Calu3 (cell line): ENCODE data around the gene HMSD. TPM values are rescaled to one million over a fixed set of nuclear protein-coding genes. Genes with fewer than 3 reads are reported as not detected.

ENCODE experiments used
- BruUV-seq: library from RNA; stranded (reverse); fragments of 400-500 nt; replicated peaks from 2 replicates; lab custom pipeline; 2021; lab: Mats Ljungman, UMichigan
- CTCF ChIA-PET: fragments of 300-600 bp; sonication (Branson Sonifier 250); formaldehyde crosslinking; loops from one replicate; lab custom pipeline; 2022; ENCODE audit warnings: antibody characterized with exemption; lab: Charles Lee
- DNase-seq: peaks from one replicate; pipeline ENCODE4 v3.0.0; 2022
- H3K27ac Mint-ChIP-seq: one replicate; pipeline ENCODE4 v1.8.0; 2022; ENCODE audit warnings: mixed read lengths; ENCODE audit not compliant: unreplicated experiment
- H3K27me3 Mint-ChIP-seq: one replicate; pipeline ENCODE4 v1.8.0; 2022; ENCODE audit warnings: mixed read lengths; ENCODE audit not compliant: unreplicated experiment
- H3K36me3 Mint-ChIP-seq: one replicate; pipeline ENCODE4 v1.8.0; 2022; ENCODE audit warnings: mild to moderate bottlenecking, moderate library complexity, mixed read lengths; ENCODE audit not compliant: insufficient read depth, unreplicated experiment
- H3K4me1 Mint-ChIP-seq: one replicate; pipeline ENCODE4 v1.8.0; 2022; ENCODE audit warnings: mild to moderate bottlenecking, low read depth, mixed read lengths; ENCODE audit not compliant: unreplicated experiment
- H3K4me3 Mint-ChIP-seq: one replicate; pipeline ENCODE4 v1.8.0; 2022; ENCODE audit warnings: mild to moderate bottlenecking, low read depth, moderate library complexity, mixed read lengths; ENCODE audit not compliant: unreplicated experiment
- H3K9me3 Mint-ChIP-seq: one replicate; pipeline ENCODE4 v1.8.0; 2022; ENCODE audit warnings: low read depth, mixed read lengths; ENCODE audit not compliant: unreplicated experiment
- CTCF ChIP-seq: fragments of 200-600 bp; IDR thresholded peaks from one replicate; pipeline ENCODE4 v1.8.0; 2022; ENCODE audit warnings: antibody characterized with exemption; ENCODE audit not compliant: unreplicated experiment
- intact Hi-C: fragments of 100-400 bp; cut with micrococcal nuclease; formaldehyde crosslinking; loops from one replicate; pipeline ENCODE4 v1.10.0; 2022; ENCODE audit not compliant: unreplicated experiment
- total RNA-seq: library from RNA; stranded (reverse); gene quantifications from 2 replicates; pipeline ENCODE4 v1.2.3, GENCODE V29; 2022

HMSD gene
- total RNA-seq, 1 experiment from 2014 or later, result 11.9 TPM

- BruUV-seq, result no TSS peak
- Mint-ChIP-seq H3K36me3 (peaks cover 30% of the 10 kb centered on the region), H3K4me3 (no peak overlapping the region), H3K4me1 (peaks cover 30% of the 10 kb centered on the region), H3K27me3 (no peaks in the 10 kb centered on the region), H3K9me3 (no peaks in the 10 kb centered on the region), H3K27ac (no peak overlapping the region)
- no peak for DNase-seq
- CTCF ChIA-PET, result no interaction called here
- TF ChIP-seq CTCF, result no peak
- intact Hi-C loops, result no loop called here
Measured at GRCh38 chr18:63982361-63982760, 33.3 kb downstream of the HMSD start.

- Mint-ChIP-seq H3K4me3 (no peak overlapping the region), H3K36me3 (peaks cover 25% of the 10 kb centered on the region), H3K9me3 (no peaks in the 10 kb centered on the region), H3K27ac (no peak overlapping the region), H3K27me3 (no peaks in the 10 kb centered on the region), H3K4me1 (no peaks in the 10 kb centered on the region)
- intact Hi-C loops, result no loop called here
- no peak for TF ChIP-seq CTCF
- CTCF ChIA-PET, result no interaction called here
- BruUV-seq, result no TSS peak
- no peak for DNase-seq
Measured at GRCh38 chr18:63986885-63987284, 37.8 kb downstream of the HMSD start.

DNA sequence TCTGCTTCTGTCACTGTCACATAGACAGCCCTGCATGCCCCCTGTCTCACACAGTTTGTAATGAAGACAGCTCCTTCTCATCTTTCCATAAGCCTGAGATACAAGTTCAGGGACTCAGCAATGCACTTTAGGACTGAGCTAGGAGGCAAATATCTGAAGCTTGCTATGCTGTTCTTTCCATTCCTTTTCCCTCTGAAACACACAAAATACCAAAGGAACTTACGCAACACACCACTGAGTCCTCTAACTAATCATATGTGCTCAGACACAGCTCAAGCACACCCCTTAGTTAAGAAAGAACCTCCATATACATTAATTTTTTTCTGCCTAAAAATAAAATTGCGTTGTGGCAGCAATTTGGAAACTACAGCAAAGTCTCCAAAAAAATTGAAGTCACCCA, 38.6 kb downstream of the HMSD start:
- H3K27me3 Mint-ChIP-seq, result no peaks in the 10 kb centered on the region
- BruUV-seq, result no TSS peak
- H3K4me3 Mint-ChIP-seq, result no peak overlapping the region
- DNase-seq, result no peak
- CTCF ChIA-PET, result interaction anchor here (0.6 to 0.8 kb wide), 2 partner anchors 131 to 503 kb away, joined by 3 read pairs; no protein-coding TSS in a partner anchor
- H3K4me1 Mint-ChIP-seq, result no peaks in the 10 kb centered on the region
- peaks cover 27% of the 10 kb centered on the region for H3K36me3 Mint-ChIP-seq
- TF ChIP-seq CTCF, result no peak
- H3K27ac Mint-ChIP-seq, result no peak overlapping the region
- intact Hi-C loops, result no loop called here
- peaks cover 2% of the 10 kb centered on the region for H3K9me3 Mint-ChIP-seq

DNA sequence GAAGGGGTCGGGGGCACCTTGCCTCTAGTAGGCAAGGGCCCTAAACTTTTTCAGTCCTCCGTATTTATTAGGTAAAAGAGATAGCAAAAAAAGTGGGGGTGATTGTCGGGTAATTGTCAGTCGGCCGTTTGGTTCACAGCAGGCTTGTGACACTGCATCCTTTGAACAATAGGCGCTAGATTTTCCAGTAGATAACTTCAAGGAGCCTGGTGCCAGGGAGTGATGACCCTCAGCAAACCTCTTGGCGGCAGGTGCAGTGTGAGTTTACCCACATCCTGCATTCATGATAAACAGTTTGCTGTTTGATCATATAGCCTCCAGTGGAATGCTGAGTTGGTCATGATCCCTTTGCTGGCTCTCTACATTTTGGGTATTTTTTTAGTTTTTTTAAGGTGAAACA, 43.6 kb downstream of the HMSD start:
- DNase-seq, result no peak
- Mint-ChIP-seq H3K27me3 (no peaks in the 10 kb centered on the region), H3K27ac (no peak overlapping the region), H3K36me3 (peaks cover 11% of the 10 kb centered on the region), H3K4me1 (no peaks in the 10 kb centered on the region), H3K9me3 (peaks cover 13% of the 10 kb centered on the region), H3K4me3 (no peak overlapping the region)
- TF ChIP-seq CTCF, result no peak
- CTCF ChIA-PET, result no interaction called here
- BruUV-seq, result no TSS peak
- intact Hi-C loops, result no loop called here
